Tibial artery (tissue), 4 donors: ENCODE data around the gene OGG1.
A peak's percentile ranks its signal among the peaks of the same experiment; 100 is the strongest.

ENCODE experiments used
- DNase-seq, 2 donors: peaks; one replicate each; pipeline ENCODE4 v3.0.0-alpha.2; 2019
- H3K27ac ChIP-seq, 2 donors: fragments of 200-600 bp; sonication (generic) in 1 of 2; 1 replicate in 1 of 2; 2 replicates in 1 of 2; pipeline ENCODE4 v1.5.1; 2018 to 2019; ENCODE audit warnings: mild to moderate bottlenecking in 1 of 2
- H3K27me3 ChIP-seq, 2 donors: fragments of 200-600 bp; sonication (generic) in 1 of 2; one replicate each; pipeline versions ENCODE4 v1.5.1 to v1.6.0; 2016 to 2019
- H3K36me3 ChIP-seq, 3 donors: fragments of 200-600 bp; sonication (generic) in 2 of 3; one replicate each; pipeline ENCODE4 v1.5.1; 2016 to 2019; ENCODE audit warnings: mild to moderate bottlenecking in 2 of 3
- H3K4me1 ChIP-seq, 4 donors: fragments of 200-600 bp; sonication (generic) in 2 of 4; 1 replicate in 3 of 4; 2 replicates in 1 of 4; pipeline ENCODE4 v1.5.1; 2016 to 2019
- H3K4me3 ChIP-seq, 2 donors: fragments of 200-600 bp; sonication (generic) in 1 of 2; 1 replicate in 1 of 2; 2 replicates in 1 of 2; pipeline ENCODE4 v1.5.1; 2018 to 2019; ENCODE audit warnings: mild to moderate bottlenecking in 2 of 2
- H3K9me3 ChIP-seq, 3 donors: fragments of 200-600 bp; sonication (generic) in 1 of 3; one replicate each; pipeline ENCODE4 v1.5.1; 2016 to 2019
- intact Hi-C: fragments of 100-400 bp; cut with DNase I; formaldehyde crosslinking; loops from one replicate; pipeline ENCODE4 v1.15.0; 2023; ENCODE audit warnings: low total_unique reads
- TF ChIP-seq, protein P1 (sequence below), 2 experiments: fragments of 200-600 bp in 1 of 2; fragments of 450-650 bp in 1 of 2; IDR thresholded peaks; one replicate each; pipeline ENCODE4 v1.5.1; 2017 to 2019; ENCODE audit warnings: antibody characterized with exemption in 2 of 2, mild to moderate bottlenecking in 1 of 2, moderate library complexity in 1 of 2

OGG1 gene

DNA sequence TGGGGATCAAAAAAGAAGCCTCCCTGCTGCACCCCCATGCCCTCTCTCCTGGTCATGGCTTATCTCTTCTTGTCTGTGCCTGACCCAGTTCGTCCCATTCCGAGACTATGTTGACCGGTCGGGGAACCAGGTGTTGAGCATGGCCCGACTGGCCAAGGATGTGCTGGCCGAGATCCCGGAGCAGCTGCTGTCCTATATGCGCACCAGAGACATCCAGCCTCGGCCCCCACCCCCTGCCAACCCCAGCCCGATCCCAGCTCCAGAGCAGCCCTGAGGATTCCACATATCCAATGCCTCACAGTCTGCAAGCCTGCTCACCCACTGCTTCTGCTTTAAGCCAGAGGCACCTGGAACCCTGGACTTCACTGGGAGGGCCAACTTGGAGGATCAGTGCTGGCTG is 20.3 kb upstream of the OGG1 start:
- TF ChIP-seq, protein P1, sequence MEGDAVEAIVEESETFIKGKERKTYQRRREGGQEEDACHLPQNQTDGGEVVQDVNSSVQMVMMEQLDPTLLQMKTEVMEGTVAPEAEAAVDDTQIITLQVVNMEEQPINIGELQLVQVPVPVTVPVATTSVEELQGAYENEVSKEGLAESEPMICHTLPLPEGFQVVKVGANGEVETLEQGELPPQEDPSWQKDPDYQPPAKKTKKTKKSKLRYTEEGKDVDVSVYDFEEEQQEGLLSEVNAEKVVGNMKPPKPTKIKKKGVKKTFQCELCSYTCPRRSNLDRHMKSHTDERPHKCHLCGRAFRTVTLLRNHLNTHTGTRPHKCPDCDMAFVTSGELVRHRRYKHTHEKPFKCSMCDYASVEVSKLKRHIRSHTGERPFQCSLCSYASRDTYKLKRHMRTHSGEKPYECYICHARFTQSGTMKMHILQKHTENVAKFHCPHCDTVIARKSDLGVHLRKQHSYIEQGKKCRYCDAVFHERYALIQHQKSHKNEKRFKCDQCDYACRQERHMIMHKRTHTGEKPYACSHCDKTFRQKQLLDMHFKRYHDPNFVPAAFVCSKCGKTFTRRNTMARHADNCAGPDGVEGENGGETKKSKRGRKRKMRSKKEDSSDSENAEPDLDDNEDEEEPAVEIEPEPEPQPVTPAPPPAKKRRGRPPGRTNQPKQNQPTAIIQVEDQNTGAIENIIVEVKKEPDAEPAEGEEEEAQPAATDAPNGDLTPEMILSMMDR (IDR thresholded peaks at IDR 0.05): no peak
- no peak overlapping the region for H3K27ac ChIP-seq
- H3K36me3 ChIP-seq: peaks cover 0 to 10% (median 2%) of the 10 kb centered on the region in 3 donors
- intact Hi-C loops: no loop called here
- H3K4me3 ChIP-seq: no peak overlapping the region
- no peak for DNase-seq
- no peaks in the 10 kb centered on the region for H3K27me3 ChIP-seq
- H3K4me1 ChIP-seq: peaks cover 11 to 25% (median 22%) of the 10 kb centered on the region in 4 donors
- no peaks in the 10 kb centered on the region for H3K9me3 ChIP-seq

GRCh38 chr3:9730657-9731205 is 19.0 kb upstream of the OGG1 start:
- no peaks in the 10 kb centered on the region for H3K9me3 ChIP-seq
- no peaks in the 10 kb centered on the region for H3K27me3 ChIP-seq
- TF ChIP-seq, protein P1 (IDR thresholded peaks at IDR 0.05): no peak
- H3K27ac ChIP-seq: peak overlapping the region; percentile 88 to 98
- DNase-seq: no peak
- H3K36me3 ChIP-seq: peaks cover 8 to 23% (median 12%) of the 10 kb centered on the region in 3 donors
- H3K4me1 ChIP-seq: peaks cover 11 to 27% (median 22%) of the 10 kb centered on the region in 4 donors
- peak overlapping the region; percentile 91 to 100 for H3K4me3 ChIP-seq
- intact Hi-C loops: loop anchor here (5.0 kb wide), 1 partner anchor 202 kb away; the partner anchor contains the start of gene CRELD1

DNA sequence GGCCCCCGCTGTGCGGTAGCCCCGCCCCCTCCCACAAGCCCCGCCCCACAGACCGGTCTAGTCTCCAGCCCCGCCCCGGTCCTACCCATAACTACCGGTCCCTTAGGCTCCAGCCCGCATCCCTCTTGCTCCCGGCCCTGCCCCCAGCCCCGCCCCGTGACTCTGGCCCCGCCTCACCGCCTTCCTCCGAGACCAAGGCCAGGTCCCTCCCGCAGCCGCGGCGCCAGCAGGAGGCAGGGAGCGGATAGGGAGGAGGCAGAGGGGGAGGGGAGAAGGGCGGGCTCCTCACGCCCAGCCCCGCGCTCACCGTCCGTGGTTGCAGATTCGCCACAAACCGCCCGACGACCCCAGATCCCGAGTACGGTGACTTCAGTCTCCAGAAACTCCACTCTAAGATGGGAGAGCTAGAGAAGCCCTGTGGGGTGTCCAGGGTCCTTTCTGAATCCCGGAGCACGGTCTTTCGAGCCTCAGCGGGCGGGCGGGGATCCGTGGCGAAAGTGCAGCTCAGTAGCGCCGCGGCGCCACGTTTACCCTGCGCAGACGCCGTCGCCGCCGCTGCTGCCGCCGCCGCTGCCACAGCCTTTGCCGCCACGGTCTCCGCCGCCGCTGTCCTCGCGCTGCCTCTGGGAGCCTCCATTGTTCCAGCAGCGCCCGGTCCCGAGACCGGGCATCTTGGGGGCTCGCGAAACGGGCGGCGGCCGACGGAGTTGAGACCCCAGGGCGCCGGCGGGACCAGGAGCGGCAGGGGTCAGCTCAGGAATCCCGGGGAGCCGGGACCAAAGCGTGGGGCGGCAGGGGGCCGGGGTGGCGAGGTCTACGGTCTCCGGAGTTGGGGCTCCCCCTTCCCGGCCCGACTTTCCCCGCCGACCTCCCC is 18.3 kb upstream of the OGG1 start, which contains the start of gene BRPF1:
TSS of gene BRPF1 (plus strand) at position 530 of the 874 bp plus-strand sequence. CDS start 2,406 bp downstream, outside the sequence.
- Histone ChIP-seq H3K9me3 (no peaks in the 10 kb centered on the region), H3K27me3 (no peaks in the 10 kb centered on the region), H3K4me3 (peak within 1 kb of the TSS; percentile 91 to 100), H3K36me3 (peaks cover 13 to 30% (median 15%) of the 10 kb centered on the region in 3 donors), H3K4me1 (peaks cover 11 to 28% (median 24%) of the 10 kb centered on the region in 4 donors), H3K27ac (peak within 1 kb of the TSS; percentile 88 to 98)
- intact Hi-C loops: loop anchor here (5.0 kb wide), 1 partner anchor 201 kb away; the partner anchor contains the start of gene CRELD1
- TF ChIP-seq, protein P1 (IDR thresholded peaks at IDR 0.05): peak in 1 of 2 experiments; percentile 17
- peak; percentile 100 for DNase-seq

DNA sequence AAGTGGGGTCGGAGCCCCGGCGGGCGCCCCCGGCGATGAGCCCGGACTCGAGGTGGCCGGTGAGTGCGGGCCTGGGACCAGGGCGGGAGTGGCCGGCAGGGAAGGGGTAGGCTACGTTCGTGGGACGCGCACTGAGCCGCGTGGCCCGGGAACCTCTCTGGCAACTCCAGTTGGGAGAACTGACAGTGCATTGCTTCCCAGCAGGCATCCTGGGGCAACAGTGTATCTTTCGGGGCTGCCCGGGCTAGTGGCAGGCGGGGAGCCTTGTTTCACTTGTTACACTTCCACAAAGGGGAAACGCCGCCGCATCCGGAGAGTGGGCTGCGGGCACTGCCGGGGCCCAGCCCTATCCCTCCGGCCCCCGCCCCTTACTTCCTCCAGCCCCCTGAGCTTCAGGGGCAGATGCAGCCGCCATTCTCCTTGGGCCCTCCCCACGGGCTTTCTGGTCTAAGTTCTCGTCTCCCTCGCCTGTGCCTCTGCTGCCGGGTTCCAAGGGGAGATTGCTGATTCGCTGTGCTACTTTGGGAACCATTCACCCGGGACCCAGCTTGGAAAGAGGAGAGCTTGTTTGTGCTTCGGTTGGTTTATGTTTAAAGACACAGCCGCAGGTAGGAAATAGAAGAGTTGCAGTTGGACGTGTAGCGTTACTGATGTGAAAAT is 17.5 kb upstream of the OGG1 start:
- intact Hi-C loops: loop anchor here (5.0 kb wide), 1 partner anchor 200 kb away; the partner anchor contains the start of gene CRELD1

GRCh38 chr3:9732740-9733115 is 17.0 kb upstream of the OGG1 start:
- intact Hi-C loops: loop anchor here (5.0 kb wide), 1 partner anchor 200 kb away; the partner anchor contains the start of gene CRELD1
- Histone ChIP-seq H3K9me3 (no peaks in the 10 kb centered on the region), H3K36me3 (peaks cover 24 to 43% (median 25%) of the 10 kb centered on the region in 3 donors), H3K27me3 (no peaks in the 10 kb centered on the region), H3K27ac (peak overlapping the region; percentile 88 to 98), H3K4me1 (peaks cover 11 to 29% (median 24%) of the 10 kb centered on the region in 4 donors), H3K4me3 (peak overlapping the region; percentile 91 to 100)
- TF ChIP-seq, protein P1 (IDR thresholded peaks at IDR 0.05): no peak
- no peak for DNase-seq

More for the DNA sequence above, 17.5 kb upstream of the OGG1 start:
- peaks cover 20 to 38% (median 23%) of the 10 kb centered on the region in 3 donors for H3K36me3 ChIP-seq
- no peaks in the 10 kb centered on the region for H3K9me3 ChIP-seq
- DNase-seq: no peak
- H3K27ac ChIP-seq: peak overlapping the region; percentile 88 to 98
- H3K4me3 ChIP-seq: peak overlapping the region; percentile 91 to 100
- H3K4me1 ChIP-seq: peaks cover 11 to 29% (median 24%) of the 10 kb centered on the region in 4 donors
- no peaks in the 10 kb centered on the region for H3K27me3 ChIP-seq
- TF ChIP-seq, protein P1 (IDR thresholded peaks at IDR 0.05): no peak
